K562 (cell line): ENCODE measurements around the gene PRR15. TPM values are rescaled to one million over a fixed set of nuclear protein-coding genes. Genes with fewer than 3 reads are reported as not detected.

Experiments used
- HEY1 ChIP-seq: fragments of 250-450 bp; sonication (Bioruptor Pico); IDR thresholded peaks from 2 replicates; pipeline ENCODE4 v1.5.0; 2020; ENCODE audit warnings: mild to moderate bottlenecking, moderate library complexity, borderline replicate concordance
- HMBOX1 ChIP-seq: sonication (generic); IDR thresholded peaks from 2 replicates; pipeline ENCODE4 v1.6.1; 2016
- LCOR ChIP-seq: sonication (generic); formaldehyde crosslinking; IDR thresholded peaks from 2 replicates; pipeline ENCODE4 v1.8.0; 2022; ENCODE audit warnings: mild to moderate bottlenecking, missing genetic modification reagents
- RBM22 ChIP-seq: fragments of 200-400 bp; formaldehyde crosslinking; IDR thresholded peaks from 2 replicates; pipeline ENCODE4 v1.6.1; 2018; ENCODE audit warnings: low read length, low read depth; ENCODE audit not compliant: poor library complexity, severe bottlenecking
- RFX7 ChIP-seq: fragments of 250-450 bp; sonication (Bioruptor Pico); IDR thresholded peaks from 2 replicates; pipeline ENCODE4 v1.5.1; 2021; ENCODE audit warnings: mild to moderate bottlenecking
- RNF219 ChIP-seq: fragments of 250-450 bp; sonication (Bioruptor Pico); IDR thresholded peaks from 2 replicates; pipeline ENCODE4 v1.5.0; 2022; ENCODE audit warnings: mild to moderate bottlenecking
- SMAD1 ChIP-seq: fragments of 150-350 bp; IDR thresholded peaks from 2 replicates; pipeline ENCODE4 v1.6.1; 2014; ENCODE audit warnings: low read length, low read depth; ENCODE audit not compliant: partially characterized antibody
- ZNF23 ChIP-seq: fragments of 250-450 bp; sonication (Bioruptor Pico); IDR thresholded peaks from 2 replicates; pipeline ENCODE4 v1.4.0; 2020; ENCODE audit warnings: mild to moderate bottlenecking
- ZNF280B ChIP-seq: fragments of 250-450 bp; sonication (Bioruptor Pico); IDR thresholded peaks from 2 replicates; pipeline ENCODE4 v1.5.1; 2021; ENCODE audit warnings: mild to moderate bottlenecking
- ZNF347 ChIP-seq: fragments of 450-650 bp; formaldehyde crosslinking; IDR thresholded peaks from 2 replicates; pipeline ENCODE4 v1.4.0; 2020; ENCODE audit warnings: low read depth, mild to moderate bottlenecking, moderate library complexity
- ZNF354B ChIP-seq: fragments of 250-450 bp; sonication (Bioruptor Pico); IDR thresholded peaks from 2 replicates; pipeline ENCODE4 v1.4.0; 2020
- ZNF445 ChIP-seq: fragments of 250-450 bp; sonication (Bioruptor Pico); IDR thresholded peaks from 2 replicates; pipeline ENCODE4 v1.4.0; 2020; ENCODE audit warnings: low read depth, mild to moderate bottlenecking, moderate library complexity
- ZNF551 ChIP-seq: fragments of 250-450 bp; sonication (Bioruptor Pico); IDR thresholded peaks from 2 replicates; pipeline ENCODE4 v1.5.0; 2021; ENCODE audit warnings: mild to moderate bottlenecking, moderate library complexity
- ZNF785 ChIP-seq: fragments of 250-450 bp; sonication (Bioruptor Pico); IDR thresholded peaks from 2 replicates; pipeline ENCODE4 v1.4.0; 2020; ENCODE audit warnings: mild to moderate bottlenecking
- polyA plus RNA-seq, 8 experiments: library from polyadenylated mRNA; depleted of rRNA in 4 of 8; stranded (reverse) in 5 of 8; unstranded in 3 of 8; fragments of >200 nt; fragmentation: Nextera tagmentation in 2 of 8; fragmentation: Illumina TruSeq in 1 of 8; extraction: Ambion mirVana in 2 of 8; extraction: Trizol in 1 of 8; gene quantifications; 2 replicates each; pipeline versions ENCODE4 v1.2.1 to v1.2.3, GENCODE V29; 2011 to 2014; ENCODE audit warnings: inconsistent platforms in 1 of 8, missing spikeins in 1 of 8
- total RNA-seq, 7 experiments: library from RNA; depleted of rRNA in 6 of 7; stranded (reverse); fragments of >200 nt in 6 of 7; fragmentation: Illumina TruSeq in 2 of 7; extraction: Trizol in 2 of 7; gene quantifications; 2 replicates each; pipeline versions ENCODE4 v1.2.1 to v1.2.3, GENCODE V29; 2011 to 2021; ENCODE audit warnings: low replicate concordance in 1 of 7
- TF ChIP-seq, protein P1 (sequence below): sonication (generic); formaldehyde crosslinking; IDR thresholded peaks from 2 replicates; pipeline ENCODE4 v1.8.1; 2022; ENCODE audit warnings: missing genetic modification reagents

Gene PRR15
- total and polyA plus RNA-seq, 9 of the 15 experiments (the other 6 are each of a cell fraction or from before 2014, with no cell fraction given): not detected

GRCh38 chr7:29565224-29565630 lies 1.6 kb downstream of the PRR15 start (continued):
- TF ChIP-seq, protein P1, sequence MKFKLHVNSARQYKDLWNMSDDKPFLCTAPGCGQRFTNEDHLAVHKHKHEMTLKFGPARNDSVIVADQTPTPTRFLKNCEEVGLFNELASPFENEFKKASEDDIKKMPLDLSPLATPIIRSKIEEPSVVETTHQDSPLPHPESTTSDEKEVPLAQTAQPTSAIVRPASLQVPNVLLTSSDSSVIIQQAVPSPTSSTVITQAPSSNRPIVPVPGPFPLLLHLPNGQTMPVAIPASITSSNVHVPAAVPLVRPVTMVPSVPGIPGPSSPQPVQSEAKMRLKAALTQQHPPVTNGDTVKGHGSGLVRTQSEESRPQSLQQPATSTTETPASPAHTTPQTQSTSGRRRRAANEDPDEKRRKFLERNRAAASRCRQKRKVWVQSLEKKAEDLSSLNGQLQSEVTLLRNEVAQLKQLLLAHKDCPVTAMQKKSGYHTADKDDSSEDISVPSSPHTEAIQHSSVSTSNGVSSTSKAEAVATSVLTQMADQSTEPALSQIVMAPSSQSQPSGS (CRISPR knock-in tag): no peak
- no peak for TF ChIP-seq ZNF785
- TF ChIP-seq RNF219 (CRISPR knock-in tag): no peak
- no peak for TF ChIP-seq ZNF23
- no peak for TF ChIP-seq ZNF354B
- no peak for TF ChIP-seq HMBOX1
- no peak for TF ChIP-seq LCOR (CRISPR knock-in tag)
- no peak for TF ChIP-seq ZNF347 (CRISPR knock-in tag)
- TF ChIP-seq ZNF280B (CRISPR knock-in tag): no peak
- no peak for TF ChIP-seq HEY1 (CRISPR knock-in tag)
- TF ChIP-seq SMAD1: no peak
- no peak for TF ChIP-seq RFX7 (CRISPR knock-in tag)
- TF ChIP-seq RBM22: no peak
- no peak for TF ChIP-seq ZNF551 (CRISPR knock-in tag)
- no peak for TF ChIP-seq ZNF445 (CRISPR knock-in tag)
